HUES6 (cell line): ENCODE data around the gene STAB1.

Experiments used
- H3K27ac ChIP-seq: 2 replicates; pipeline ENCODE4 v1.7.0; 2013; ENCODE audit warnings: low read depth, mild to moderate bottlenecking, low read length, inconsistent platforms
- H3K27me3 ChIP-seq: 2 replicates; pipeline ENCODE4 v1.6.1; 2013; ENCODE audit warnings: low read length; ENCODE audit not compliant: control insufficient read depth, insufficient read depth
- H3K36me3 ChIP-seq: 2 replicates; pipeline ENCODE4 v1.6.1; 2013; ENCODE audit warnings: low read length; ENCODE audit not compliant: control insufficient read depth, insufficient read depth
- H3K4me1 ChIP-seq: 2 replicates; pipeline ENCODE4 v1.6.1; 2013; ENCODE audit warnings: low read length; ENCODE audit not compliant: control insufficient read depth, insufficient read depth
- H3K4me3 ChIP-seq: 2 replicates; pipeline ENCODE4 v1.5.1; 2013; ENCODE audit warnings: low read depth, low read length
- H3K9ac ChIP-seq: one replicate; pipeline ENCODE4 v1.6.1; 2013; ENCODE audit warnings: mild to moderate bottlenecking, low read length
- H3K9me3 ChIP-seq: 2 replicates; pipeline ENCODE4 v1.6.1; 2013; ENCODE audit warnings: low read depth, low read length; ENCODE audit not compliant: control insufficient read depth, insufficient read depth

STAB1 gene

GRCh38 chr3:52479877-52480575 is 15.1 kb upstream of the STAB1 start:
- Histone ChIP-seq H3K36me3 (peaks cover 94% of the 10 kb centered on the region), H3K9me3 (no peaks in the 10 kb centered on the region), H3K27me3 (no peaks in the 10 kb centered on the region), H3K4me3 (no peak overlapping the region), H3K4me1 (no peaks in the 10 kb centered on the region), H3K27ac (no peak overlapping the region), H3K9ac (no peak overlapping the region)

GRCh38 chr3:52480768-52481715 is 14.1 kb upstream of the STAB1 start:
- peaks cover 94% of the 10 kb centered on the region for H3K36me3 ChIP-seq
- H3K9ac ChIP-seq, result no peak overlapping the region
- no peak overlapping the region for H3K27ac ChIP-seq
- H3K4me3 ChIP-seq, result no peak overlapping the region
- no peaks in the 10 kb centered on the region for H3K9me3 ChIP-seq
- no peaks in the 10 kb centered on the region for H3K4me1 ChIP-seq
- H3K27me3 ChIP-seq, result no peaks in the 10 kb centered on the region

GRCh38 chr3:52481819-52482521 is 13.2 kb upstream of the STAB1 start:
- peaks cover 94% of the 10 kb centered on the region for H3K36me3 ChIP-seq
- no peaks in the 10 kb centered on the region for H3K27me3 ChIP-seq
- no peaks in the 10 kb centered on the region for H3K9me3 ChIP-seq
- no peaks in the 10 kb centered on the region for H3K4me1 ChIP-seq
- no peak overlapping the region for H3K27ac ChIP-seq
- no peak overlapping the region for H3K9ac ChIP-seq
- no peak overlapping the region for H3K4me3 ChIP-seq

- H3K4me1 ChIP-seq, result no peaks in the 10 kb centered on the region
- no peak overlapping the region for H3K27ac ChIP-seq
- no peak overlapping the region for H3K9ac ChIP-seq
- no peak overlapping the region for H3K4me3 ChIP-seq
- H3K9me3 ChIP-seq, result no peaks in the 10 kb centered on the region
- peaks cover 94% of the 10 kb centered on the region for H3K36me3 ChIP-seq
- H3K27me3 ChIP-seq, result no peaks in the 10 kb centered on the region
Measured at GRCh38 chr3:52483081-52483480, 12.1 kb upstream of the STAB1 start.

GRCh38 chr3:52483577-52484381 is 11.4 kb upstream of the STAB1 start:
- no peak overlapping the region for H3K27ac ChIP-seq
- H3K4me3 ChIP-seq, result no peak overlapping the region
- no peaks in the 10 kb centered on the region for H3K9me3 ChIP-seq
- no peak overlapping the region for H3K9ac ChIP-seq
- peaks cover 92% of the 10 kb centered on the region for H3K36me3 ChIP-seq
- no peaks in the 10 kb centered on the region for H3K27me3 ChIP-seq
- no peaks in the 10 kb centered on the region for H3K4me1 ChIP-seq

GRCh38 chr3:52484680-52485461 is 10.3 kb upstream of the STAB1 start:
- H3K27ac ChIP-seq, result no peak overlapping the region
- no peaks in the 10 kb centered on the region for H3K4me1 ChIP-seq
- H3K36me3 ChIP-seq, result peaks cover 92% of the 10 kb centered on the region

GRCh38 chr3:52487050-52487787 is 7.9 kb upstream of the STAB1 start:
- Histone ChIP-seq H3K9me3 (no peaks in the 10 kb centered on the region), H3K36me3 (peaks cover 92% of the 10 kb centered on the region), H3K4me1 (no peaks in the 10 kb centered on the region), H3K27me3 (no peaks in the 10 kb centered on the region), H3K9ac (no peak overlapping the region), H3K27ac (no peak overlapping the region), H3K4me3 (no peak overlapping the region)

More at GRCh38 chr3:52484680-52485461, 10.3 kb upstream of the STAB1 start:
- Histone ChIP-seq H3K9me3 (no peaks in the 10 kb centered on the region), H3K4me3 (no peak overlapping the region), H3K27me3 (no peaks in the 10 kb centered on the region), H3K9ac (no peak overlapping the region)

GRCh38 chr3:52487788-52488691 is 7.1 kb upstream of the STAB1 start:
- H3K4me1 ChIP-seq, result no peaks in the 10 kb centered on the region
- no peak overlapping the region for H3K27ac ChIP-seq
- no peaks in the 10 kb centered on the region for H3K27me3 ChIP-seq
- peaks cover 92% of the 10 kb centered on the region for H3K36me3 ChIP-seq
- H3K9ac ChIP-seq, result no peak overlapping the region
- no peak overlapping the region for H3K4me3 ChIP-seq
- no peaks in the 10 kb centered on the region for H3K9me3 ChIP-seq

- no peaks in the 10 kb centered on the region for H3K9me3 ChIP-seq
- no peak overlapping the region for H3K9ac ChIP-seq
- H3K4me3 ChIP-seq, result no peak overlapping the region
- H3K27me3 ChIP-seq, result no peaks in the 10 kb centered on the region
- H3K36me3 ChIP-seq, result peaks cover 88% of the 10 kb centered on the region
- H3K4me1 ChIP-seq, result no peaks in the 10 kb centered on the region
- no peak overlapping the region for H3K27ac ChIP-seq
Measured at GRCh38 chr3:52488746-52489145, 6.4 kb upstream of the STAB1 start.
